GM18951 (cell line): ENCODE results near the gene LIPK.

ENCODE experiments used
- POLR2A ChIP-seq: IDR thresholded peaks from 4 replicates; pipeline ENCODE4 v1.6.1; 2011; ENCODE audit warnings: mild to moderate bottlenecking; ENCODE audit not compliant: insufficient read length, insufficient read depth; ENCODE audit errors: extremely low read depth
- in situ Hi-C: fragments of 300-500 bp; cut with MboI; formaldehyde crosslinking; loops from one replicate; pipeline ENCODE4 v1.12.0; 2022; ENCODE audit warnings: low sequenced_read_pairs, mixed read lengths, inconsistent platforms; ENCODE audit not compliant: unreplicated experiment

LIPK gene

DNA sequence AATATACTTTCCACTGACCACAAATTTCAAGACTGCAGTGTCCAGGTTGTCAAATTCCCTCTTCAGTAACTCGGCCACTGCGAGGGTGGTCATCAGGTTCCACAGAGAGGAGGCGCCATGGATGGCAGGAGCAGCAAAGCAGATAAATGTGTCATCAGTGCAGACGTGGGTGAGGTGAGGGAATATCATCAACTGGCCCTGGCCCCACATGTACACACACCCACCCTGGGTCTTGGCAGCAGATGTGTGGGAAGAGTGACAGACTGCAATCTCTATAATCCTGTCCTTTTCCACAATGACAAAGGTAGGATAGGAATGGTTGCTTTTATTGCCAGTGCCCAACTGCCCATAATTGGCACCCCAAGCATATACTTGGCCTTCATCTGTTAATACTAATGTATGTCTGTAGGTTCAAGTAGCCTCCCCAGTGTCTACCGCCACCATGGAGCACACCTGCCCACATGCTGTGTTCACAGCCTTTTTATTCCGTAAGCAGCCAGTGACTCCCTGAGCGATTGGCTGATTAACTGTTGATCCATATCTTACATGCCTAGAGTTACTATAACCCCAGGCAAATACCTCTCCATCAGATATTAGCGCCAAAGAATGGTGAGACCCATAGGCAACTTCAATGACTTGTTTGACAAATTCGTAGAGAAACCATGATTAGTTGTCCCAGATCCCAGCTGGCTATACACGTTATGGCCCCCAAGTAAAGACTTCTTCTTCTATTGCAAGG, 80.2 kb downstream of the LIPK start:
- in situ Hi-C loops: no loop called here
- no peak for TF ChIP-seq POLR2A

DNA sequence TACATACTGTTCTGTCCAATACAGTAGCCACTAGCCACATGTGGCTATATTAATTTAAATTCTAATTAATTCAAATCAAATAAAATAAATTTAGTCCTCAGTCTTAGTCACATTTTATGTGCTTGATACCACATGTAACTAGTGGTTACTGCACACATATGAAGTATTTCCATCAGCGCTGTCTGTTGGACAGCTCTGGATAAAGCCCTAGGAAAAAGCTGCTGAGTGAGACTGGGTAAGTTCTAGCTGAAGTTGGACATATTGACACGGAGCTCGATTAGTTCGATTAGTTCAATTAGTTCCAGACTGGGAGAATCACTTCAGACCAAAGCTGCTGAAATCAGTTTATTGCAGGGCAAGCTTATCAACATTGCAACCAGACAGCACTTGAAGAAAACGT, 81.4 kb downstream of the LIPK start:
- no peak for TF ChIP-seq POLR2A
- in situ Hi-C loops: no loop called here

DNA sequence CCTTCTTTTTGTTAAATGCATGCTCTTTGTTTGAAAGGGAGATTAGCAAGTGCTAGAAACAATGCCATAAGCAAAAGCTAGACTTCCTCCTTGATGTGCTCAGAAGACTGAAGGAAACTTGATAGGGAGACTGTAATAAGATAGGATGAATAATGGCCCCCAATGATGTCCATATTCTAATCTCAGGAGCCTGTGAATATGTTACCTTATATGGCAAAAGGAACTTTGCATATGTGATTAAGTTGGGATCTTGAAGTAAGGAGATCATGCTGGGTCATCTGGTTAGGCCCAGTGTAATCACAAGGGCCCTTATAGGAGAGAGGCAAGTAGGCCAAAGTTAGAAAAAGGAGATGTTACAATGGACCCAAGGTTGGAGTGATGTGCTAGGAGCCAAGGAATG, 82.9 kb downstream of the LIPK start:
- in situ Hi-C loops: no loop called here
- no peak for TF ChIP-seq POLR2A

DNA sequence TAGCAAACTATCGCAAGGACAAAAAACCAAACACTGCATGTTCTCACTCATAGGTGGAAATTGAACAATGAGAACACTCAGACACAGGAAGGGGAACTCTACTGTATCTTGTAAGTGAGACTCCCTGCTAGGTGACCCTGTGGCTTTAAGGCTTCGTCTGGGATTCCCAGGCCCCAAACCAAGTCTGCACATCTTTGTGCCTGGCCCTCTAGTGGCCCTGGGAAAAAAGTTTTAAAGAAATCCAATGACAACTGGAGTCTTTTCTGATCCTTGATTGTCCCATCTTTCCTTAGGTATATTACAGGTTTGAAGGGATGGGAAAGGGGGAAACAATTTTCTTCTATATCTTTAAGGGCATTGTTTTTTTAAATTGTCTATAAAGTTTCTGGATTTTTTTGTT, 85.9 kb downstream of the LIPK start:
- in situ Hi-C loops: no loop called here
- no peak for TF ChIP-seq POLR2A

DNA sequence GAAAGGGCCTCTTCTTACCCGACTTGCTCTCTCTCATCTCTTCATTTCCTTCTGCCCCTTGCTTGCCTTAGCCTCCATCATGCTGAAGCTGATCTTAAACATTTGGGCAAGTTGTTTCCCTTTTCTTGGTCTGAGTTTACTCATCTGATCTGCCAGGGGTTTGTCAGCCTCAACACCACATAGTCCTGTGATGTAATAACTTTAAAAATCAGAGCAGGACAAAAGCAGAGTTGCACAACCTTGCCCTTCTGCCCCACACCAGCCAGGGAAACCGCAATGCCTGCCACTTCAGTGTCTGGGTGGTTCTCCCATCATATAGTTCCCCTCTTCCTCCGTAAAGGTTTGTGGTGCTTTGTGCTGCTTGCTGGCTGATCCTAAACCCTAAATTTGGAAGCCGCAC, 86.6 kb downstream of the LIPK start:
- in situ Hi-C loops: no loop called here
- TF ChIP-seq POLR2A: no peak

DNA sequence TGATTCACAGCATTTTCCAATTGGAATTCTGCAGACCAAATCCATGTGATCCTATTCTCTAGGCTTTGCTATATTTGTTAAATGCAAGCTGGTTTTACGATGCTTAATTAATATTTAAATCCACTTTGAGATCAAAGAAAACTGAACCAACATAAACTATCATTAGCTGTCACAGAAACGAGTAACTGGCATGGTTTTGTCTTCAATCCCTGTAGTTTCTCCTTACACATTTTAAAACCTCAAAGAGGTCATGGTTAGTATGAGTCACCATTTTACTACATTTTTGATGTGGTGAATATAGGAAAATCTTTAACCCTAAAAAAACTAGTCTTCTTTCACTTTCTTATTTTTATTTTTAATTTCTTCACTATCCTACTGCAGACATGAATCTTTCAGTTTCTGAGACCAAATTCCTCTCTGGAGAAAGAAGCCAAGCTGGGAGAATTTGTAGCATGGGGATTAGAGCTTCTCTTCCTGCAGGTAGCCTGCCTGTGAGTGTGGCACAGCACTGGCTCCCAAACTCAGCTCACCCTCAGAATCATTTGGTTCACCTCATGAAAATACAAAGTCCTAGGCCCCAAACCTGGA, 87.8 kb downstream of the LIPK start:
- no peak for TF ChIP-seq POLR2A
- in situ Hi-C loops: no loop called here

DNA sequence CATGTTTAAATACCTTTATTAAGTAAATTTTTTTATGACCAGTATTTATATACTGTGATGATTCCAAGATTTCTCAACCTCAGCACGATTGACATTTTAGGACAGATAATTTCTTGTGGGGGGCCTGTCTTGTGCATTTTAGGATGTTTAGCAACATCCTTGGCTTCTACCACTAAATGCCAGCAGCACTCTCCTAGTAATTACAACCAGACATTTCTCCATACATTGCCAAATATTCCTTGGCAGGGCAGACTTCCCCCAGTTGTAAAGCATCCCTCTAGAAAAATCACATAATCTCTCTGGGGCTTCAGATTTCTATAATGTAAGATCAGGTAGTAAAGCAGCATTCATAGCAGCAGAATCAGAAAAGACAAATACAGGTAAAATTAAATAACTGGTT, 88.7 kb downstream of the LIPK start:
- in situ Hi-C loops: no loop called here
- no peak for TF ChIP-seq POLR2A

DNA sequence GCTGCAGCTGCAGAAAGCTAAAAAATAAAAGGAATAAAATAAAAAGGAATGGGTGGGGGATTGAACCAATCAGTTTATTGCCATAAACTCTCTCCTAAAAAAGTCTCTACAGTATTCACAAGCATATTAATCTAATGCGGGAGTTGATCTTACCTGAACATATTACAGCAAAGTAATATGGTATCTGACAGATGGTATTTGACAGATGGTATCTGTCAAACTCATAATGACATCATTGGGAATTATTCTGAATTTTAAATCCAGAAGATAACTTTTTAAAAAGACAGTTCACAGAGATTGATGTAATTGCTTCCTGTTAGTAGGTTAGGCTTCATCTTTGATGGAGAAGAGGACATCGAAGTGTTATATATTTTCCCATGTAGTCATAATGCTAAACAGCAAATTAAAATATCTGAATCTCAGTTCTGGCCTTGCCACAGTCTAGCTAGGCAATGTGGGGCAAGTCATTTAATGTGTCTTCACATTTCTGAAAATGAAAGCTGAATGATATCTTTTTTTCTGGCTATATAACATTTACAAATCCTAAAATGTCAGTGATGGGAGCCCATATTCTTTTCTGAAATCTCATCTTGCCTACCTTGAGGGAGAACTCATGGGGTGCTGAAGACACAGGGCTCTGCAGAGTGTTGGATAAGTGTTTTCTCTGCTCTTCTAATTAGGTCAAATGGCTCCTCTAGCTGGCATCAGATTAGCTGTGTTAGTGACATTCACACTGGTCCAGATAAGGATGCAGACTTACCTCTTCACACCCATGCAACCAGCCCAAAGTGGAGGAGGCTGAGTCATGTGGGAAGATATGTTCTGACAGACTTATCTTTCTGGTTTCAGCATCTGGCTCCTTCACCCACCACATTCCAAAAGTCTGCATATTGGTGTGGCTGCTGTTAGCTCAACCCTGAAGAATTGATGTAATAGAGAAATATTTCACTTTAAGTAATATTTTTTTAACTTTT, 94.4 kb downstream of the LIPK start:
- TF ChIP-seq POLR2A: no peak
- in situ Hi-C loops: no loop called here
